Measurements from ENCODE around the gene NCKAP1.
A peak's percentile ranks its signal among the peaks of the same experiment; 100 is the strongest.

NCKAP1 gene

GRCh38 chr2:183035954-183036669 is 2.1 kb downstream of the NCKAP1 start:
- H3K36me3 ChIP-seq (ENCODE audit: insufficient read depth, low read length): no peaks in the 10 kb centered on the region
- peaks cover 32% of the 10 kb centered on the region for H3K27me3 ChIP-seq (ENCODE audit: insufficient read depth, low read length, poor library complexity, severe bottlenecking)
- no peak overlapping the region for H3K9ac ChIP-seq (ENCODE audit: low read depth, low read length, poor library complexity, severe bottlenecking)
- H3K79me2 ChIP-seq (ENCODE audit: insufficient read depth, low read length): no peaks in the 10 kb centered on the region
- no peaks in the 10 kb centered on the region for H3K9me2 ChIP-seq (replicated peaks; ENCODE audit: low read depth, low read length)
- no peaks in the 10 kb centered on the region for H3K9me3 ChIP-seq (ENCODE audit: insufficient read depth, low read depth, low read length)
- no peak overlapping the region for H3K4me3 ChIP-seq (ENCODE audit: low read length, poor library complexity, severe bottlenecking)
- H4K20me1 ChIP-seq (ENCODE audit: insufficient read depth, low read length, poor library complexity, severe bottlenecking): no peaks in the 10 kb centered on the region
- H3K4me1 ChIP-seq (ENCODE audit: insufficient read depth, low read length, poor library complexity, severe bottlenecking): peaks cover 2% of the 10 kb centered on the region
- H3F3A ChIP-seq (ENCODE audit: low read depth): no peaks in the 10 kb centered on the region
- H2AFZ ChIP-seq (ENCODE audit: low read length): no peak overlapping the region
- peak overlapping the region; percentile 9 for H3K4me2 ChIP-seq (ENCODE audit: low read depth, low read length, poor library complexity, severe bottlenecking)
- no peak for TF ChIP-seq EZH2phosphoT487 (IDR thresholded peaks at IDR 0.05; ENCODE audit: borderline replicate concordance)
- no peak for TF ChIP-seq CTCF (conservative IDR thresholded peaks at IDR 0.05; ENCODE audit: low read length)

GRCh38 chr2:183035298-183035953 is 2.8 kb downstream of the NCKAP1 start:
- H3K4me2 ChIP-seq (ENCODE audit: low read depth, low read length, poor library complexity, severe bottlenecking): peak overlapping the region; percentile 9
- H2AFZ ChIP-seq (ENCODE audit: low read length): no peak overlapping the region
- no peaks in the 10 kb centered on the region for H3K9me2 ChIP-seq (replicated peaks; ENCODE audit: low read depth, low read length)
- no peaks in the 10 kb centered on the region for H3K36me3 ChIP-seq (ENCODE audit: insufficient read depth, low read length)
- TF ChIP-seq CTCF (conservative IDR thresholded peaks at IDR 0.05; ENCODE audit: low read length): no peak
- no peak overlapping the region for H3K4me3 ChIP-seq (ENCODE audit: low read length, poor library complexity, severe bottlenecking)
- peaks cover 34% of the 10 kb centered on the region for H3K27me3 ChIP-seq (ENCODE audit: insufficient read depth, low read length, poor library complexity, severe bottlenecking)
- no peaks in the 10 kb centered on the region for H3K79me2 ChIP-seq (ENCODE audit: insufficient read depth, low read length)
- no peak overlapping the region for H3K9ac ChIP-seq (ENCODE audit: low read depth, low read length, poor library complexity, severe bottlenecking)
- no peaks in the 10 kb centered on the region for H4K20me1 ChIP-seq (ENCODE audit: insufficient read depth, low read length, poor library complexity, severe bottlenecking)
- H3K4me1 ChIP-seq (ENCODE audit: insufficient read depth, low read length, poor library complexity, severe bottlenecking): peaks cover 2% of the 10 kb centered on the region
- H3F3A ChIP-seq (ENCODE audit: low read depth): no peaks in the 10 kb centered on the region
- H3K9me3 ChIP-seq (ENCODE audit: insufficient read depth, low read depth, low read length): no peaks in the 10 kb centered on the region

- no peaks in the 10 kb centered on the region for H3K79me2 ChIP-seq (ENCODE audit: insufficient read depth, low read length)
- no peak overlapping the region for H2AFZ ChIP-seq (ENCODE audit: low read length)
- no peaks in the 10 kb centered on the region for H3K9me2 ChIP-seq (replicated peaks; ENCODE audit: low read depth, low read length)
- TF ChIP-seq CTCF (conservative IDR thresholded peaks at IDR 0.05; ENCODE audit: low read length) (no peak), EZH2phosphoT487 (IDR thresholded peaks at IDR 0.05; ENCODE audit: borderline replicate concordance) (no peak)
- H3K4me2 ChIP-seq (ENCODE audit: low read depth, low read length, poor library complexity, severe bottlenecking): no peak overlapping the region
- no peaks in the 10 kb centered on the region for H3K36me3 ChIP-seq (ENCODE audit: insufficient read depth, low read length)
- H3K4me1 ChIP-seq (ENCODE audit: insufficient read depth, low read length, poor library complexity, severe bottlenecking): peaks cover 2% of the 10 kb centered on the region
- no peaks in the 10 kb centered on the region for H3F3A ChIP-seq (ENCODE audit: low read depth)
- no peak overlapping the region for H3K4me3 ChIP-seq (ENCODE audit: low read length, poor library complexity, severe bottlenecking)
- H3K27me3 ChIP-seq (ENCODE audit: insufficient read depth, low read length, poor library complexity, severe bottlenecking): peaks cover 34% of the 10 kb centered on the region
- H3K9ac ChIP-seq (ENCODE audit: low read depth, low read length, poor library complexity, severe bottlenecking): no peak overlapping the region
- H3K9me3 ChIP-seq (ENCODE audit: insufficient read depth, low read depth, low read length): no peaks in the 10 kb centered on the region
- no peaks in the 10 kb centered on the region for H4K20me1 ChIP-seq (ENCODE audit: insufficient read depth, low read length, poor library complexity, severe bottlenecking)
Measured at GRCh38 chr2:183034806-183035205, 3.5 kb downstream of the NCKAP1 start.

All from Loucy (cell line).